SH-SY5Y (cell line): Measurements from ENCODE around the gene GCLC.

Experiments used
- GATA2 ChIP-seq: IDR thresholded peaks from 2 replicates; pipeline ENCODE4 v1.6.1; 2011; ENCODE audit warnings: mild to moderate bottlenecking, low read depth, low read length
- GATA3 ChIP-seq: IDR thresholded peaks from 2 replicates; pipeline ENCODE4 v1.6.1; 2011; ENCODE audit warnings: low read depth, mild to moderate bottlenecking, low read length, moderate library complexity

DNA sequence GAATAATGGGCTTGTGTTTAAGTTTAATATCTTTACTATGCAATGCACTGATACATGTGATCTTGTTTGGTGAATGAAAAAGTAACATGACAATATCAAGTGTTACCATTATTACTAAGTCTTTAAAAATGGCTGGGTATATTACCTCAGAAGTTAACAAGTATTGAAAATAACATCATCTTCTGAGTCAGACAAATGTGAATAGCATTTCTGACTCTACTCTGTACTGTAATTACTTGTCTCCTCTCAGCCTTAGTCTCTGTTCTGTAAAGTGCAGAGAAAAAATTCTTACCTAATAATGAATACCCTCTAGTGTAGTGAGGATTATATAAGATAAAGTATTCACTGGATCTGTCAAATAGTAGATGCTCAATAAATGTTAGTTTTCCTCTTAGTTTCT lies 47.0 kb upstream of the GCLC start:
- TF ChIP-seq GATA3 (no peak), GATA2 (no peak)
